HPDE6-E6E7 (cell line): ENCODE measurements around the gene LNPK.
"Not testable (repeated sequence)": the region's sequence is repeated elsewhere in the genome, so short reads cannot be mapped to it uniquely, and the experiment has no call there.

Source experiments
- DNase-seq: peaks from one replicate; pipeline ENCODE4 v3.0.0; 2011; ENCODE audit warnings: missing footprints; ENCODE audit errors: extremely low spot score

Gene LNPK

DNA sequence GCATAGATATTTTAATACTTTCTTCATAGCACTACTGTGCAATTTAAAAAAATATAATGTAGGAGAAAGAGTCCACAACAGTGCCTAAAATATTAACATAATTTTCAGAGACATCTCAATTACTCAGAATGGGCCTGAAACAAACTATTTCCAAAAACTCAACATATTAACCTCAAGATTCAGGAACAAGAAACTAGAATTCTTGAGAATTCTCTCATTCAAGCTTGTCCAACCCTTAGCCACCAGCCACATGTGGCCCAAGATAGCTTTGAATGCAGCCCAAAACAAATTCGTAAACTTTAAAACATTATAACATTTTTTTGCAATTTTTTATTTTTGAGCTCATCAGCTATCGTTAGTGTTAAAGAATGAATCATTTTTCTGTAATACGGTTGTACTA is 35.2 kb downstream of the LNPK start:
- DNase-seq: no peak

- DNase-seq: no peak
These were observed 36.3 kb downstream of the LNPK start for GRCh38 chr2:175965773-175966172.

DNA sequence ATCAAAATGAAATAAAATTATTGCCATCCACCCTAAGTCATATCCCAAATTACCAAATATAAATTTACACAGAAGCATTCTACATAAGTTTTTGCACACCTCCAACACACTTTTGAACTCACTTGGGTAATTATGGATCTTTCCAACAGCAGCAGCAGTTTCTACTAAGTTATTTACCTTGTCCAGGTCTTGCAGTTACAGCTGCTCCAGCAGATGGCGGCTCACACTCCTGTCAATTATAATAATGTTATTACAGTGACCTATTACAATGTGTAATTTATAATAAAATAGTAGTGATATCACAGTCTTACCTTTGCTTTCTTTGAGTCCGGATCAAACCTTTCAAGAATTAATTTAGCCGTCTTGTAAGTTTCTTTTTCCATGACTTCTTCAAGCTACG is 37.9 kb downstream of the LNPK start:
- no peak for DNase-seq

GRCh38 chr2:175963171-175963570 is 38.9 kb downstream of the LNPK start:
- not testable (repeated sequence) for DNase-seq

GRCh38 chr2:175957845-175958244 is 44.2 kb downstream of the LNPK start:
- no peak for DNase-seq

DNA sequence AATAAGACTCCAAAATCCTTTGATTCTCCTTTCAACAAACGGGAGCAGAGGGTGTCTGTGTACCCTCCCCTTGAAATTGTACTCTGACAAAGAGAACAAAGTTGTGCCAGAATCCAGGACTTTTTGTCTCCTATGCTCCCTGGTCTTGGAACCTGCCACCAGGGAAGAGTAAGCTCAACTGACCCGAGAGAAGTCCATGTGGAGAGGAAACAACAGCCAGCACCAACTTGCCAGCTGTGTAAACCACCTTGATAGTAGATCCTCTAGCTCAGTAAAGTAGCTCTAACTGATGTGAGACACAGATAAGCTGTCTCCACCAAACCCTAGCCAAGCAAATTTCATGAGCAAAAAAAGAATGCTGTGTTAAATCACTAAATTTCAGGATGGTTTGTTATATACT is 46.9 kb downstream of the LNPK start:
- no peak for DNase-seq

- DNase-seq: no peak
These were observed 51.6 kb downstream of the LNPK start for GRCh38 chr2:175950512-175950911.

- no peak for DNase-seq
These were observed 53.9 kb downstream of the LNPK start for GRCh38 chr2:175948191-175948590.

DNA sequence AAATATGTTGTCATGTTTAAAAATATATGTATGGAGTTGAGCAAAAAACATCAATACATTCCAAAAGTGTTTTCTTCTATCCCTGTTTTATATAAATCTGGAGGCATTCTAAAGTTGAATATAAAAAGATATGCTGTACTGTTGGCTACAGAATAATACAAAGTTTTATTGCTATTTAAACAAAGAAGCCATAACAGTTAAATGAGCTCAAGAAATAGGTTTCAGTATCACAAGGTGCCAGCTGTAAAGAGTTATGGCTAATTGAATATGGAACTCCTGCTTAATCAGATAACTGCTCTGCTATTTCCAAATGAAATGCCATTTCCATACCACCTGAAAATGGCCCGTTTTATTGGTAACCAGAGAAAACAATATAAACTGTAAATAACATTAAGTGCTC is 55.0 kb downstream of the LNPK start:
- DNase-seq: no peak

DNA sequence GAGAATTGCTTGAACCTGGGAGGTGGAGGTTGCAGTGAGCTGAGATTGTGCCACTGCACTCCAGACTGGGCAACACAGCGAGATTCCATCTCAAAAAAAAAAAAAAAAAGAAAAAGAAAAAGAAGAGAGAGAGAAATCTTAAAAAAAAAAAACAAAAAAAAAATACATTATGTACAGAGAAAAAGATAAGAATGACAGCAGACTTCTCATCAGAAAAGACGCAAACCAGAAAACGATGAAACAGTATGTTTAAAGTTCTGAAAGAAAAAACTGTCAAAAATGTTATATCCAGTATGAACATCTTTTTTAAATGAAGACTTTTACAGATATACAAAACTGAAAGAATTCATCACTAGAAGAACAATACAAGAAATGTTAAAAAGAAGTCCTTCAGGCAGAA is 60.4 kb downstream of the LNPK start:
- no peak for DNase-seq

DNA sequence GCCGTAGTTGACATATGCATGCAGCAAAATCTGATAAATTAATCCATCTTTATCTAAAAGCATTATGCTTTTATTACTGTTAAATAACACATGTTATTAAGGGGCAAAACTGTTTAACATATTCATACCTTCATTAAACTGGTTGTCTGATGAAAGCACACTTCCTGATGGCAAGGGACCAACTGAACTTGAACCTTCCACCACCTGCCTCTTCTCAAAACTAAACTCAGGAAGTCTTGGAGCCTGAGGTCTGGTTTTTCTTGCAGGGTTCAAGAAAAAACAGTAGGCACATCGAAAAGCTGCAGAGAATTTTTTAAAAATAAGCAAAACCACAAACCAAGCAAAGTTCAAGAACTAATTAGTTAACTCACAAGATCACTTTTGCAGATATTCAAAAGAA is 64.9 kb downstream of the LNPK start:
- DNase-seq: no peak

DNA sequence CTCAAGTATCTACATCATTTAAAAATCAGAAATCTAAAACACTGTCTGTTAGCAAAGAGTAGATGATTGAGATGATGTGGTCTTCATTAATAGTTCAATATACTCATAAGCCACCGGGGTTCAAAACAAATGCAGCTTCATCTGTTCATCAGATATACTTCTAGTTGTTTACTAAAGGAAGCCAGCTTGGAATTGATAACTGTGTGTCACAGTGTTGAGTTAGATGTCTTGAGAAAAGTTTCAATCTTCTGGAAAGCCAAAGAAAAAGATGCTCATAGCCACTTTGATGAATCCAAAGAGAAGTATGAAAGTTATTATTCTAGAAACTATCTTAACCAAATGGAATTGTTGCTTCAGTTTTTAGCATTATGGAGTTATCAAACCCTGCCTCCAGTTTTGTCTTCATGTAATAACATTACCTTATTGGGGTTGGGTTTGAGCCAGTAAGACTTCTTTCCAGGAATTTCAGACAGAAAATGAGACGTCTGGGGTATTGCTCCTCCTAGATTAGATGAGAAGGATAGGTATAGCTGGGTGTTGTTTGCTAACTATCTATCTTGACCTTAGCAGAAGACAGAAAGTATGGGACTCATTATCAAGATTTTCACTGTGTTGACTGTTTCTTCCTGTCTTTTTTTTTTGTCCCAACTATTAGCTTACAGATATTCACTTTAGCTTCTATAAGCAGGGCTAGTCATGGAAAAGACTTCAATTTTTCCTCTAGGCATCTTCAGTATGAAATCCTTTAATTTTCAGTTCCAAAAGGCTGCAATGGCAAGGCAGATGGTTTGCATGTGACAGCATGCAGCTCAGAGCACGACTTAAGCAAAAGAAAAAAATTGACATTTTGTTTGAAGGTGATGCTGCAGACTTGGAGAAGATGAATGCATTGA is 66.5 kb downstream of the LNPK start:
- DNase-seq: no peak

DNA sequence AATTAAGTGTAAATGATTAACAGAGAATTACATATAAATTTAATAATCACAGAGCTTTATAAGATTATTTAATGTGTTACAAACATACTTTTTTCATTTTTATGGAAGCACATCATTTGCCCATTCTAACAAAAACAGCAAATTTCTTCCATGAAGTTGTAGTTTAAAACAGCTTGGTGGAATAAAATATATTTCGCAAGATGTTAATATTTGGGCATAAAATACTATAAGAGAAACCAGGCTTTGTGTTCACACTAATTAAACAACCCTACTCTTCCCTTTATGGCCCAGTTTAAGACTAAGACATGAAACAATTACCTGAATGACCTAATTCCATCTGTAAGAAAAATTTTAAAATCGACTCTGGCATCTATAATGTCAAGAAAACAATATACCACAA is 69.4 kb downstream of the LNPK start:
- no peak for DNase-seq

GRCh38 chr2:175931805-175932204 is 70.3 kb downstream of the LNPK start:
- no peak for DNase-seq

- DNase-seq: peak; percentile 1
These were observed 71.6 kb downstream of the LNPK start for GRCh38 chr2:175930504-175930903.

DNA sequence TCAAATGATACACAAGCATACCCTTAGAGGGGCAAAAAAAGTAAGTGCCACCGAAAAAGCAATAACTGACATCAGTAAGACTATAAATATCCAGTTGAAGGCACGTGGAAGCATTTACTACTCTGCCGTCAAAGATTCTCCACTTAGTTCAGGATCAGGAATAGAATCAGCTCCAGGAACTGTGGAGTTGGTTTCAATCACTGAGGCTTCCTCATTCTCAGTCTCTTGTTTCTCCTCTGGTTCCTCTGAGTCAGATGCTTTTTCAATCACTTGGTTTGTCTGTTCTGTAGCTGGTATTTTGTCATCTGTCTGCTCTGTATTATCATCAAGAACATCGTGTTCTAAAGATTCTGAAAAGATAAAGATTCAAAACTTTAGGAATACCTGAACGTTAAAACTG is 72.2 kb downstream of the LNPK start:
- no peak for DNase-seq

DNA sequence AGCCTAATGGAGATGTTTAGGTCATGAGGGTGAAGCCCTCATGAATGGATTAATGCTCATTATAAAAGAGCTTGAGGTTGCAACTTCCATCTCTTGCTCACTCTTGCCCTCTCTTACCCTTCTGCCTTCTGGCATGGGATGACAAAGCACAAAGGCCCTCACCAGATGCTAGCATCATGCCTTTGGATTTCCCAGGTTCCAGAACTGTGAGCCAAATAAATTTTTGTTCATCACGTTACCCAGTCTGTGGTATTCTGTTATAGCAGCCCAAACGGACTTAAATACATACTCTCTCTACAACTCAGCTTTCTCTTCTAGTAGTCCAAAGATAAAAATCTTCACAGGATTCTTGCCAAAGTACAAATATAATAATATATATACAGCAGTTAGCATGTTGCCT is 75.8 kb downstream of the LNPK start:
- DNase-seq: no peak

DNA sequence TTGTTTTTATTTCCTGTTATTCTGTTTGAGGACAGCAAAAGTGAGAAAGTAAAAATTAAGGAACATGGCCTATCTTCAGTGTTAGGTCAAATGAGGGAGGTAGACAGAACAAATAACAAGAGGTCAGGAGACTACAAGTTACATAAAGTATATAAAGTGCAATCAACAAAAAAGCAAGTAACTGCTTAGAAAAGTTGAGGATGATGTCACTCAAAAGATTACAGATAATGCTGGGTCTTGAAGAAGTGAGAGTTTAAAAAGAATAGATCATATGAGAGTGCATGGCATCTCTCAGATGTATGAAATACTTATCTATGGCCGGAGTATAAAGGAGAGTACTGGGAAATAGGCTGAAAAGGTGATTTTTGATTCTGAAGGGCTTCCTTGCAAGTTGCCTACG is 79.9 kb downstream of the LNPK start:
- DNase-seq: no peak

GRCh38 chr2:175918935-175919334 is 83.1 kb downstream of the LNPK start:
- DNase-seq: no peak

- no peak for DNase-seq
These were observed 87.2 kb downstream of the LNPK start for GRCh38 chr2:175914846-175915245.

- not testable (repeated sequence) for DNase-seq
These were observed 88.0 kb downstream of the LNPK start for GRCh38 chr2:175913849-175914743.

- not testable (repeated sequence) for DNase-seq
These were observed 88.8 kb downstream of the LNPK start for GRCh38 chr2:175913267-175913666.

DNA sequence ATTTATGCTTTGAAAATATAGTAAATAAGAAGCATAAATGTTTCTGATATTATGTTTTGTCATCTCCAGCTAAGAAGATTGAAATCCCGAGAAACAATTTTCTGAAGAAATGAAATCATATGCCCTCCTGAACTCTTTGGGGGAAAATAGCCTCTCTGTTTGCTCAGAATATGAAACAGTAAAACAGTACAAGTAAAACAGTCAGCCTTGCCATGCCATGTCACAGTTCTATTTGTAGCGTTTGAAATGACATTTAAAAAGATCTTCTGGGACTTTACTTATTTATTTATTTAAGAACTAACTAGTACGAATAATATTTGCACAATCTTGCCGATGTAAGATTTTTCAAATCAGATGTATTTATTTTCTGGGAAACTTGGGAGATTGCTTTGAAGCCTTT is 98.0 kb downstream of the LNPK start:
- DNase-seq: no peak
